SKM-1 treated with dmso at 0.1 percent for 144 hours (cell line): Measurements from ENCODE around the gene PRKCH.
"Not testable (repeated sequence)": the region's sequence is repeated elsewhere in the genome, so short reads cannot be mapped to it uniquely, and the experiment has no call there.

Experiments used
- DNase-seq: peaks from one replicate; lab custom pipeline; 2025; ENCODE audit not compliant: unreplicated experiment; lab: John Stamatoyannopoulos, UW

The PRKCH gene

DNA sequence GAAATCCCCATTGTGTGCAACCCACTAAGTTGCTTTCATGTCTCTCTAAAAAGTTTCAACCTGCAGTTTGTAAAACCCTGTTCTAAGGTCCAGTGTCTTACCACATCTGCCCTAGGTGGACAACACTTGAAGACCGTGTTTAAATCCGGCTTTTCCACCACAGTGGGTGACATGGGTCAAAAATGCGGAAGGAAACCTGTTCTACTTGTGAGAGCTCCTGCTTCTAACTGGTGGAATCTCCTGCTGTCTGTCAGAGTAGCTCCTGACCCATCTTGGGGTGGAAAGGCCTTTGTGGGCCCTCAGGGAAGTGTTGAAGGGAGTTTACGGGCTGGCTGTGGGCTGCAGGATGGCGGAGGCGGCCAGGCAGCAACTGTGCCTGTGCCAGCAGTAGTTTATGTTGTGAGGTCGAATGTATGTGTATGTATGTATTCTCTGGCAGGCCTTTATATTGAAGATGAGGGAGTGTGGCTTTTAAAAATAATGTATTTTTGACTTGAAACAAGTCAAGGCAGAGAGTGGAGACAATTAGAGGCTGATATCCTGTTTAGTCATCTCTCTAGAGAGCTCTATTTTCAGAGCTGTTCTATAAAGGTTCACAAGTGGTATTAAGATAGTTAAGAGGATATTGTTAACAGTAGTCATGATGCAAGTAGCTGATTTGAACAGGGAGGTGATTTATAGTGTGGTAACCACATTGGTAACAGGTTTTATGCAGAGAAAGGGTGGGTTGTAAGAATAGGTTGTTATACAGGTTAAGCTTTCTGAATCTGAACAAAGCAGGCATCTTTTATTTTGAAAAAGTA is 67.0 kb downstream of the PRKCH start:
- no peak for DNase-seq

- no peak for DNase-seq
These were observed 67.7 kb downstream of the PRKCH start for GRCh38 chr14:61388976-61389576.

GRCh38 chr14:61391119-61391518 is 69.7 kb downstream of the PRKCH start:
- no peak for DNase-seq

GRCh38 chr14:61392297-61392696 is 70.9 kb downstream of the PRKCH start:
- DNase-seq = no peak

DNA sequence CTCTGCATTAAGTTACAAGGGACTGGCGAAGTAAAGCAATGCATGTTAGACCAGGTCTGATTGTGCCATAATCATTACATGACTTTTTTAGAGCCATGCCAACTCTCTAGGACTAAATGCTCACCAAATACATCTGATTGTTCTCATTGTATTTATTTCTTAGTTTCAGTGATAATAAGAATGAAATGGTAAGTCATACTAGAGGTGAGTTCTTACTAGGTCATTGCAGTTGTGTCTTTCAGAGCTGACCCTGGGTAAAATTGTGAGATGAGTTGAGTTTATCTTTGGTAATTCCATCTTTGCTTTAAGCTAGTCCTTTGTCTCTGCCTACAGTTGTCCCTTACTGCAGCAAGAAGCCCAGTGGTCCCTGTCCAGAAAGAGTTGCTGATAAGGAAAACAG is 73.2 kb downstream of the PRKCH start:
- DNase-seq = no peak

DNA sequence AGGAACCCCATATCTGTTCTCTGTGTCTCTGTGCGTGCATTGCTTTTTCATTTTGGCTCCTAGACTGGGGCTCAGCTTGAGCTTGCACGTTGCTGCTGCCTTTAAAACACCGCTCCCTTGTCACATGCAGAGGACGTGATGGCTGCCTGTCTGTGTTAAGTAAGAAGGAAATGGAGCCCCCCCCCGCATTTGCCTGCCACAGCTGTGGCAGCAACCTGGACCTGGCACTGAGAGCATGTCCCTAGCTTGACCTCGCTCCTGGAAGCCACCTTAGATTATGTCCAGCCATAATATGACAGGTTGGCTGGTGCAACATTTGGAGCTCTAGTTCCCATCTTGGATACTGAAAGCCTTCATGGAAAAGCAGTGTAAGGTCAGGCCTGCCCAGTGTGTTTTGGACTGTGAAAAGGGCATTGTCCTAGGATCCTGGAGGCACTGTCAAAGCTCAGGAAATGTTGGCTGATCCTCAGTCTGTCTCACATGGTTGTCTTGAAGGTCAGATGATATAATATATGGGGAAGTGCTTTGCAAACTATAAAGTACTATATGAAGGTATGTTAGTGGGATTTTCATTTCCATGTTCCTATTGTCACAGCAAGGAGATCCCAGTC is 73.8 kb downstream of the PRKCH start:
- DNase-seq = no peak

DNA sequence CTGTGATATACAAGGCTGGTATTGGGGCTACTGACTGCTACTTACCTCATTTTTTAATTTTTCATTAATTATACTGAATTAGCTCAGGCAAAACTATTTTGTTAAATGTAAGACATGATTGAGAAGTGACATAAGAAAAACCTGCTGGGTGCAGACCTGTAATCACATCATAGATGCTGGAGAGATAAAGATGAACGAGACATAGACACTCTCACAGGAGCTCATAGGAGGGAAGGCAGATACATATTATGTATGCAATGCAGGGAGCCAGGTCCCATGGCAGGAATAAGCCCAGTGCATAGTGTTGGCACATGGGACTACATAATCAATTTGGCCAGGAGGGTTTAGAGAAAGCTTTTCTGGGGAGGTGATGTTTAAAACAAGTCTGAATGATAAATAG is 74.9 kb downstream of the PRKCH start:
- DNase-seq = no peak

GRCh38 chr14:61396694-61397093 is 75.3 kb downstream of the PRKCH start:
- DNase-seq = no peak

GRCh38 chr14:61397615-61398014 is 76.2 kb downstream of the PRKCH start:
- no peak for DNase-seq

DNA sequence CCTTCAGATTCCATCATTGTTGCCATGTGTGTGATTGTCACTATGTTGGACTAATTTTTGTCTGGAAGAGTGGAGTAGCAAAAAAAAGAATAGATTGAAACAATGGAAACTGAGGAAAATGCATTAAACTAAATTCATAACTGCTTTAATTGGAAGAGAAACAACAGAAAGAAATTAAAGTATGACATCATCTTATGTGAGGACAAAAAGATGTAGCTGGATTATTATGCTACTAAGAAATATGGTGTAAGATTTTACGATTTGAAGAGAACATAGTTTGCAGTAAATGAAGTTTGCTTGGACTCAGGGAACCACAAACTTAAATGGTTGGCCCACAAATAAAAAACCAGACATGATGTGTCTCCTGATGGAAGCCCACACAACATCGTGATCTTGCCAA is 76.8 kb downstream of the PRKCH start:
- no peak for DNase-seq

- no peak for DNase-seq
These were observed 78.0 kb downstream of the PRKCH start for GRCh38 chr14:61399365-61399764.

DNA sequence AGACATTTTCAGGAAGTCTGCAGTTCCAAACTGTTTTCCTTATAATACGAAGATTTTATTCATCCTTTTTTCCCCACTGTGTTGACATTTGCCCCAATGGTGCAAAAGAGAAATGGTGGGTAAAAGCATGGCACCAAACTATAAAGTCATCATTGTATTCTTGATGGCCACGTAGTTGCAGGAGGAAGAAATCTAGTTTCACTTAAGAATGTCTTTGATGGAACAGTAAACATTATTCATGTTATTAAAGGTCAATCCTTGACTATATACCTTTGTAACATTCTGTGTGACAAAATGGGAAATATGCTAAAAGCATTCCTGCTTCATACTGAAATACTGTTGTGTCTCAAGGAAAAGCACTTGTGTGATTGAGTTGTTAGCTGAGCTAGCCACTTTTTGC is 80.1 kb downstream of the PRKCH start:
- DNase-seq = no peak

DNA sequence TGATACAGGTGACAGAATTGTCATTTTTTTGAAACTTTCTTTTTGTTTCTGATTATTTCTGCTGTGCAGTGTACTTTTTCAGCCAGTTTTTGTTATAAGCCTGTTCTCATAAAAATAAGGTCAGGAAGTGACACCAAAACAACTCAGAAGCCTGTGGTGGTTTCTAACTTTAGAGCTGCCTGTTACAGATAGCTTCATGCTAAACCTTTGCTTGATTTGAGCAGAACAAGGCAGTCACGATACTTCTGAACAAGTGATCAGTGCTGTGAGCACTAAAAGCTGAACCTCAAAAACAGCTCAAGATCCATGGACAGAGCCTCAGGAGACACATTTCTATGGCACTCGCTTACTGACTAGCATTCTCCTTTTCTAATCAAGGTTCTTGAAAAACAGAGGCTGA is 82.0 kb downstream of the PRKCH start:
- no peak for DNase-seq

GRCh38 chr14:61404637-61405036 is 83.3 kb downstream of the PRKCH start:
- DNase-seq = no peak

DNA sequence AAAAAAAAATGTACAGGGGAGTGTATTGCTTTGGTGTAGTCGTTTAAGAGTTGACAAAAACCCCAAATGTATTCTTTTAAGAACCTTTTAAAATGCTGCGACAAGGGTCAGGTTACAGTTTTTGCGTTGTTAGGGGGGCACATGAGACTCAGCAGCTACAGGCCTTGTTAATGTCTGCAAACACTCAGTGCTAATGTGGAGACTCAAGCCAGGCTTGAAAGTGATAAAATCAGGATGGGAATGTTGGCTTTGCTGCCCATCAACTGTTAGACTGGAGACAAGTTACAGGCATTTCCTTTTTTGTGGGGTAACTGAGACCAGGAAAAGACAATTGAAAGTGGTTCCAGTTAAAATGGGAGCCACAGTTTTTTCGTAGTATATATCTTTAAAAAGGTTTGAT is 84.8 kb downstream of the PRKCH start:
- no peak for DNase-seq

- DNase-seq = no peak
These were observed 85.3 kb downstream of the PRKCH start for GRCh38 chr14:61406675-61407074.

GRCh38 chr14:61408498-61408897 is 87.1 kb downstream of the PRKCH start:
- DNase-seq = no peak

DNA sequence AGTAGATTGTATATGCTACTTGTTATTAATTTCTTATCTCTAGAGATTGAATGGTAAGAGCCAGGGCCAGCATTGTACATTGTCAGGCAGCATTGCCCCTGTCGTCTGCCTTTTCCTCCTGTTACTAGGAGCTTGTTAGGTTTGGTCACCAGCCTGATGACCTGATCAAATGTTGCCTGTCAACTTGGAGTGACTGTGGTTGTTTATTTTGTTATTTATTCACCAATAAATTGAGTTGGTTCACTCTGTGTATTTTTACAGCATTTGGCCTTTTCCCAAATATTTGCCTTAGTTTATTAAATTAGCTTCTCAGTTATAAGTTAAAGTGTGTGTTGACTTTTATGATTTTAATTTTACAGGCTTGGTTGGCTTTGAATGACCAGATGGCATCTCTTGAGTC is 88.4 kb downstream of the PRKCH start:
- DNase-seq = no peak

GRCh38 chr14:61415934-61416333 is 94.6 kb downstream of the PRKCH start:
- not testable (repeated sequence) for DNase-seq

- no peak for DNase-seq
These were observed 95.2 kb downstream of the PRKCH start for GRCh38 chr14:61416591-61416990.

DNA sequence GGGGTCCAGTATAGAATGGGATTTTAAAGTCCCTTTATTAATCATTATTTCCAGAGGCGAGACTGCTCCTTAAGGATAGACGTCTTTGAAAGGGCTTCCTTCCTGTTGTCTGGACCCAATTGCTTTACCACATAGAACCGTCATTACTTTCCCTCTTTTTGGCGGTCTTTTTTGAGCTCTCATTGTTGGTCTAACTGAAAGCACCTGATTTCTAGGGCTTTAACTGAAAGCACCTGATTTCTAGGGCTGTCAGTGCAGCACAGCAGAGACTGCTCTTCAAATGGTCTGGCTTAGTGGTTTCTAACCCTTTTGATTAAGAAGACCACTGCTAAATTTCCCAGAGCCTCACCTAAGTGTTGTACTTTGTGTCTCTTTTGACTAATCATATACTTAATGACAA is 95.8 kb downstream of the PRKCH start:
- no peak for DNase-seq

DNA sequence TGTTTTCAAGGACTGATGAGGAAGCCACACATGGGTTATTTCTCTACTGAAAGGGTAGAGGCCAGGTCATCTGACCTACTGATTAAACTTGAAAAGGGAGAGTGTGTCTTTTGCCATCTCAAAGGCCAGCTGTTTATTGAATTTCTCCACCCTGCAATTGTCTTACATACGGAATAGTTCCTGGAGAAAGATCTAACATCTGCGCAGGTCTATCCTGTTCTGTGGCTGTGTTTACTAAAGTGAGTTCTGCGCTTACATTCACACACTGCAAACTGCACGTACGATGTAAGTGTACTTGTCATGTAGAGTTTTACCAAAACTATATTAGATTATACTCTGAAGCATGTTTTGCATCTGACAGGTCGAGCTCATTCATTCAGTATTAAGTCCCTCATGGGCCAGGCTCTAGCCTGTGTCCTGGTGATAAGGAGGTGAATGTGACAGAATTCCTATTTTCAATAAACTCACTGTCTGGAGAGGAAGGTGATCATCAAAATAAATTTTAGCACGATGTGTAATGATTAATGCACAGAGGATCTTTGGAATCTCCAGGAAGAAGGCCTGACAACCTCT is 96.6 kb downstream of the PRKCH start:
- no peak for DNase-seq
